Ammon's horn (tissue), 1 donor: Measurements from ENCODE around the gene MIOX.

Experiments used
- DNase-seq: peaks from one replicate; pipeline ENCODE4 v3.0.0-alpha.2; 2016; ENCODE audit warnings: low spot score

The MIOX gene

DNA sequence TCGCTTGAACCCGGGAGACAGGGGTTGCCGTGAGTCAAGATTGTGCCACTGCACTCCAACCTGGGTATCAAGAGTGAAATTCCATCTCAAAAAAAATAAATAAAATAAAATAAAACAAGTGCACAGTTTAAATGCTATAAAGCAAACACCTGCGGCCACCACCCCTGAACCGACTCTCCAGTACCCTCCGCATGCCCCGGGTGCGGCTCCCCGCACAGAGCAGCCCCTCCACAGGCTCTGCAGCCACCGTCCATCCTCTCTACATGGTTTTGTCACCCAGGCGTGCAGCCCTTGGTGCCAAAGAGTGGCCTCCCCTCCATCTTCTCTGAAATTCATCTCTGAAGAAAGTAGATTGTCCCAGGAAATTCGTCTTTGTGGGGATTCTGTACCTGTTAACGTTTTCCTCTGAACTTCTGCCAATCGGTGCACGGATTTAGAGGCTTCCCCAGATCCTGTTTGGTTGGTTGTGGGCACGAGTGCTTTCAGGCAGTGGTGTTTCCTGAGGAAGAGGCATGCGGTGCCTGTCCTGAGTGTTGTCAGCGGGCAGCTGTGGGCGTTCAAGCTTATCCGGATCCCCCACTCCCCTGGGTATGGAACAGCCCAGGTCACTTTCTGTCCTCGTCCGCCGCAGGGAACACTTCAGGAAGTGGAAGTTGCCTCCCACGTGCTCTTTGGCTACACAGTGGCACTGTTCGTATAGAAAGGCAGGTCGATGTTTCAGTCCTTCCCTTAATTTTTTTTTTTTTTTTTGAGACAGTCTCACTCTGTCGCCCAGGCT is 4.1 kb downstream of the MIOX start:
- no peak for DNase-seq

DNA sequence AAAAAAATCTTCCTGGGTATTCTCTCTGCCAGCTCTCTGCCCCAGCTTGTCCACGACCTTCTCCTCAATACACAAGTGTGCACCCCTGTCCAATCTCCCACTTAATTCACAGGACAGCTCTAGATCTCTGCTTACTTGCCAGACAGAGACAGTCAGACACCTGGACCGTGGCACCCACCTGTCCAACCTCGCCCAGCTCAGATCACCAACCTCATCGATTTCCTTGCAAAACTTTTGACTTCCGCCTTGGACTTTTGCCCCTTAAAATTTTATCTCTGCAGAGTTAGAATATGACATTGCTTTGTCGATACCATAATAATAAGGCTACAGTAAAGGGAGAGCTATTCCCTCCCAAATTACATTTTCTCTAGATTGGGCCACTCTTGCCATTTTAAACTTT is 10.4 kb downstream of the MIOX start:
- DNase-seq = no peak

DNA sequence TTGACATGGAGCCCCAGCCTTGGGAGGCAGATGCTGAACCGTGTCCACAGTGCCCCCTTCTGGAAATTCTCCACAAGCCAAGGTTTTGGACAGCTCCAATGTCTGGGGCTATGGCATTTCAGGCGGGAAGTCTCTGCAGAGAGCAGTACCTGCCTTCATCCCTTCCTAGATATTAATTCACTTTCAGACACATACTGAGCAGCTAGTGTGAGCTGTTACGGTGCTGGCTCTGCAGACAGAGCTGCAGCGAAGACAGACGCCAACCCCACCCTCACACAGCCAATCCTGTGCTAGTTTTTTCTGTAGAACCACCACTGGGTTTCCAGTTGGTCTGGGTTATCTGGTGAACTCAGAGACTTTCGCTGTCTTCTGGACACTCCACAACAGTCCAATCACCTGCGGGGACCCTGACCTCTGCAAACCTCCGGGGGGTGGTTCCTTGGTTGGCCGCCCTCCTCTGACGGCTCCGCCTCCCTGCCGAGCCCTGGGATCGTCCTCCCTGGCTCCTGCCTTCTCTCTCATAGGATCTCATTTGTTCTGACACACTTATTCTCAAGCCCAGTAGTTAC is 11.7 kb downstream of the MIOX start:
- DNase-seq = peak; percentile 75

DNA sequence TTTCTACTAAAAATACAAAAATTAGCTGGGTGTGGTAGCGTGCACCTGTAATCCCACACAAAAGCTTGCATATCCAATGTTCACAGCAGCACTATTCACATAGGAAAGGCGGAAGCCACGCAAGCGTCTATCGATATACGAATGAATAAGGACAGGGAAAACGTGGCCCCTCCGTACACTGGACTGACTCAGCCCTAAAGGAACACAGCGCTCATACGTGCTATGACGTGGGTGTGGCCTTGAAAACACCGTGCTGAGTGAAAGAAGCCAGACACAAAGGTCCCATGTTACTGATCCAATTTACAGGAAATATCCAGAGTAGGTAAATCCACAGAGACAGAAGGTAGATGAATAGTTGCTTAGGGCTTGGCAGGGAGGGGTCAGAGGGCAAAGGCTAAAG is 13.8 kb downstream of the MIOX start:
- DNase-seq = no peak

DNA sequence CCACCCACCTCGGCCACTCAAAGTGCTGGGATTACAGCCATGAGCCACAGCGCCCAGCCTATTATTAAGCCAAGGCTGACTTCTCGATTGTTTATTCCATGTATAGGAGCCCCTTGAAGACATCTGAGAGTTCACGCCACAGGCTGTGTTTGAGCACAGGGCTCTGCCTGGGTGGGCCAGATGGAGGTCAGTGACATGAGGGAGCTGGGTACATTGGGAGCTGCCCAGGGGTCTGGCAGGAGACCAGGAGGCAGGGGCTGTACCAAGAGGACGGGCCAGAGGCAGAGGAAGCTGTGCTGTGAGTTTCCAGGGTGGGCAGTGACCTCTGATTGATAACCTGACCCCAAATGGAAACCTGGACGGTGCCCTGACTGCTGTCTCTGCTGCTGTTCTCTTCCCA is 15.4 kb downstream of the MIOX start:
- no peak for DNase-seq

DNA sequence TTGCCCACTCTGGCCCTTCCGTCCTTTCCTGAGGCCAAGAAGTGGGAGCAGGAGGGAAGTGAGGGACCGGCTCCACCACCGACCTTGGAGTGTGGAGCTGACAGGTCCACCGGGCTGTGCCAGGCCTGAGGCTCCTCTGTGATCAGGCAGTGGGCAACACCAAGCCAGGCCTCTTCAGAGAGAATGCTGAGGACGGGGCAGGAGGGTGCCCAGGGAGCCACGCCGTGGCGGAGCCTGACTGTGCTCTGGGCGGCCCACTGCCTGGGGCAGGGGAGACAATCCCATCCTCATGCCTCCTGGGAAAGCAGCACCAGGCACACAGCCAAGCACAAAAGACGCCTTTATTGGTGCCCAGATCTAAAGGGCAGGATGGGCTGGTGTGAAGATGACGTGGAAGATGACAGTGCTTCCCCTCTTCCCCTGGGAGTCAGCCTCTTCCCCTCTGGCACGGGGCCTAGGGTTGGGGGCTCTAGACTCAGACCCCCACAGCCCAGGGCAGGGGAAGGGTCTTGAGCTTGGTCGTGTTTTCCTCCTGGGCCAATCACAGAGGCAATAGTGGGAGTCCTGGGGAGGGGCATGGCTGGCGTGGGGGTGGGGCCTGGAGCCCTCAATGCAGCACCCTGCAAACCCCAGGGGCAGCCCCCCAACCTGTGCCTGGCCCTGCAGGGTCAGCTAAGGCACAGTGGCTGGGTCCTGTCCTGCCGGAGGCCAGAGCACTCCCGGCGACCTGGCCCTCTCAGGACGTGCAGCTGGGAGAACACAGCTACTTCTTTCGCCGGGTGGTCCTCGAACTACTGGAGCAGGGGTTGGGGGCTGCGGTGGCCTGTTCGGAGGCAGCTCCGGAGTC is 16.2 kb downstream of the MIOX start:
- no peak for DNase-seq

DNA sequence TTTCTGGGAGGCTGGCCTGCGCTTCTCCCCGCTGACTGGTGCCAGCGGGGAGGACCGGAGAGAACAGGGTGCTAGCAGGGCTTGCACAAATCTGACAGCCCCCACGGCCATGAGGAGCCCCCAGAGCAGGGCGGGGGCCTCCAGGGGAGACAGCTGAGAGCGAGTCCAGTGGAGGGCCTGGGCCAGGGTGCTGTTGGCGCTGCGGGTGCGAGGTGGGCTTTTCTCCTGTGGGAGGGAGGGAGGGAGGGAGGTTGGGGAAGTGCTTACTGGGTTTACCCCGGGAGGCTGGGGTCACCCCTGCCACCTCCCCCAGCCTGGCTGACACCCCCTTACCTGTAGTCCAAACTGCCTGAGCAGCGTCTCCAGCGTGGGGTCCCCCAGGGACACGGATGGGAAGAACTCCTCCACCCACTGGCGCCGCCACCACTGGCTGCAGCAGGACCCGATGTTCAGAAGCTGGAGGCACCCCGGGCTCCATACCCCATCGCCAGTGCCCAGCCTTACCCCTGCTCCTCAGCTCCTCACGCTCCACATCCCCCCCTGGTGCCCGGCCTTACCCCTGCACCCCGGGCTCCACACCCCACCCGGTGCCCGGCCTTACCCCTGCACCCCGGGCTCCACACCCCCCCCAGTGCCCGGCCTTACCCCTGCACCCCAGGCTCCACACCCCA is 17.0 kb downstream of the MIOX start:
- no peak for DNase-seq

DNA sequence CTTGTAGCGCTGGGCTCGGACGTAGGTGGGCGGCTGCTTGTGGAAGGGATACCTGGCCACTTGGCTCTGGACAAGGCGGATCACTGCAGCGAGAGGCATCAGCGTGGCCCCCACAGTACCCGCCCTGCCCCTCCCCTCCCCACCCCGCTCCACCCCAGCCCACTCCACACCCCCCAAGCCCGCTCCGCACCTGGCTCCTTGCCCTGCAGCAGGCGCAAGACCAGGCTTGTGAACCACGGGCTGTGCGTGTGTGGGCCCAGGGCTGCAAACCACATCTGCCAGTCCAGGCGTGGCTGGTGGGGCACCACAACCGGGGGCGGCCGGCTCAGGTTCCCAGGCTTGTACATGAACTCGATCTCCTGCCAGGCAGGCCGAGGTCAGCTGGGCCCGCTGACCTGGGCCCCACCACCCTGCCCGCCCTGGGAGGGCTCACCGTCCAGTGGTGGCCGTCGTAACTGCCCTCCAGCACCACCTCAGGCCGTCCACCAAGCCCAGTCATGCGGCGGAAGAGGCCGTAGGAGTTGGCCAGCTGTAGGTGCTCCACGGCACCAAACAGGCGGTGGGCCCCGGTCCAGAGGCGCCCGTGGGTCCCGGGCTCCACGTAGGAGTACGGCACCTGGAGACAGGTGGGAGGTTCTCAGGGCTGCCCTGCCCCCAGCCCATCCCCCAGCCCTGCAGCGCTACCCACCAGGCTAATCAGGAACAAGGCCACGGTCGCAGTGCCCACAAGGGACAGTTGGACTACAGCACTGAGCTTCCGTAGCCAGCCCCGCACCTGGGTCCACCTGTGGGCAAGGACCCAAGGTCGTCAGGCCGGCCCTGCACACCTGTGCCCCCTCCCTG is 17.9 kb downstream of the MIOX start:
- no peak for DNase-seq

DNA sequence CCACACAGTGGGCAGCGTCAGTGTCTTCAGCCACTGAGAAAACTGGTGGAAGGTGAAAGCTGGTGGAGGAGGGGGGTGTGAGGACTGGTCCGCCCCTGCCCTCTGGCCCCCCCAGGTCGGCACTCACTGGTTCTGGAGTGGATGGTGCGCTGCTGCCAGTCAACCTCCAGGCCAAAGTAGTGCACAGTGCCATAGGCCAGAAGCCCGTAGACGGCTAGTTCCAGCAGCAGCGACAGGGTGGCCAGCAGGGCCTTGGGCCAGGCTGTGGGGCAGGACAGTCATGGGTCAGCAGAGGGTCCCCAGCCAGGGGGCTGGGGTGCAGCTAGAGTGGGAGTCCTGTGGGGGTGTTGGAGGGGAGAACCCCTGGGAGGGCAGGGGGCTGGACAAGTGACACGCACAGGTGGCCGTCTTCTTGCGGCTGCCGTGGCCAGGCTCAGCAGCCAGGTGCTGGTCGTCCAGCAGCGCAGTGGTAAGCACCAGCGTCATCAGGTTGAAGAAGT is 18.7 kb downstream of the MIOX start:
- DNase-seq = no peak

DNA sequence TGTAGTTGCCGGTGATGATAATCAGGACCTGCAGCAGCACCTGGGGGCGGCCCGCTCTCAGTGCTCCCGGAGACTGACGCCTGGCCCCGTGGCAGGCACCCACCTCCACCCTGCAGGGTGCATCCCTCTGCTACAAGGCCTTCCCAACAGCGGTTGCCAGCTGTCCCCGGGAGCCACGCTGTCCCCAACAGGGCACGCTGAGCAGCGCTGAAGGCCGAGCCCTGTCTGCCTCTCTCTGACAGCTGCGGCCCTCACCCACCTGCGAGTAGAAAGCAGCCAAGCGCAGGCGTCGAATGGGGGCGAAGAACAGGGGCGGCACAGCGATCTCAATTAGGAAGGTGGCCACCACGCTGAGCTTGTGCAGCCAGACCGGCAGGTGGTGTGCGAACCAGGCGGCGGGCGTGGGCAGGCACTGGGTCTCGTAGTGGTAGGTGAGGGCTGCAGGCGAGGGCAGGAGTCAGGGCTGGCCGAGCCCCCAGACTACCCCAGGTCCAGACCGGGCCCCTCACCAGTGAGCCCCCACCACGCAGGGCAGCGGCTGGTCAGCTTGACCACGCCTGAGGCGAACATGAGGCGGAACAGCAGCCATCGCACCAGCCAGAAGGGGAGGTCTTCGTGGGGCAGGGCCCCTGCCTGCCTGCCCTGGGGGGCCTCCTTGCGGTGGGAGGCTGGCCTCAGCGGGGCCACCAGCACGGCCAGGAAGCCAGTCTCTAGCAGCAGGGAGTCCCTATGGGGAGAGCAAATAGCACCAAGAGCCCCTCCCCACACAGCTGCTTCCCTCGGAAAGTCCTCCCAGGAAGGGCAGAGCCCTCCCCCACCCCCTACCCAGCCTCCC is 19.3 kb downstream of the MIOX start:
- DNase-seq = no peak

DNA sequence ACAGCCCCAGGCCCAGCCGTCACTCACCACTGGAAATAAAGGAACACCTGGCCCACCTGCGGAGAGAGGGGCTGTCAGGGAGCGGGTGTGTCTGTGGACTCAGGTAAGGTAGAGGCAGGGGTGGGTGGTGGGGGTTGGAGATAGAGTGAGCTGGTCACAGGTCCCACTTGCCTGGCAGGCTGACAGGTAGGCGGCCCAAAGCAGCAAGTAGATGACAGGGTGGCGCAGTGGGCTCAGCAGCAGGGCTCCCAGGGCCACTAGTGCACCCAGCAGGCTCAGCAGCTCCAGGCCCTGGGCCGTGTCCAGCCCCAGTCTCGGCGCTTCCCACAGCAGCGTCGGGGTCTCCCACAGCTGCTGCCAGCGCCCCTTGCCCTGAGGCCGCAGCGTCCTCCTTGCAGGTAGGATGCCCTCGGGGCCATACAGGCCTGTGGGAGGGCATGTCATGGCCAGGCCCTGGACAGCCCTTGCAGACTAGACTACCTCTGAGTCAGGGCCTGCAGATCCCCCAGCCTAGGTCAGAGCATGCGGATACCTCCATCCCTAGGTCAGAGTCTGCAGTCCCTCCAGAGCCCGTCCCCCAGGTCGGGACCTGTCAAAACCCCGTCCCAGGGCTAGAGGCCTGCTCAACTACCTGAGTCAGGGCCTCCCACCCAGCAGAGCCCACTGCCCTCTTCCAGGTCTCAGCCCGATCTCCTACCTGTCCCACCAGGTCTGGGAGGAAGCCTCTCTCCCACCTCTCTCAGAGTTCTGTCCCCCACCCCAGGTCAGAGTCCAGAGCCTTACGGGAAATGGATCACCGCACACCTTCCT is 20.2 kb downstream of the MIOX start:
- peak; percentile 34 for DNase-seq

DNA sequence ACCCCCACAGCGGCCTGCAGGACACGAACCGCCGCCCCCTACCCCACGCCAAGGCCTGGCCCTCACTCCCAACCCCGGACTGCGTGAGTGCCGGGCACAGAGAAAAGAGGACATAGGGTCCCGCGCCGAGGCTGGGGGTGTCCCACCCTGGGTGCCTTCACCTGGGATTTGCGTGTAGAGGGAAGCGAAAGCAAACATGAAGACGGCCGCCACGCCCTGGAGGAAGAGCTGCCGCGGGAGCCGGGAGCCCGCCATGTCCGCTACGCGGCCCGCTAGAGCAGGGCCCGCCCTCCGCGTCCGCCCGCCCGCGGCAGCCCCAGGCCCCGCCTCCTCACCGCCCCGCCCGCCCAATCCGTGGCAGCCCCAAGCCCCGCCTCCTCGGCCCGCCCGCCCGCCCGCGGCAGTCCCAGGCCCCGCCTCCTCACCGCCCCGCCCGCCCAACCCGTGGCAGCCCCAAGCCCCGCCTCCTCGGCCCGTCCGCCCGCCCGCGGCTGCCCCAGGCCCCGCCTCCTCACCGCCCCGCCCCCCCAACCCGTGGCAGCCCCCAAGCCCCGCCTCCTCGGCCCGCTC is 20.8 kb downstream of the MIOX start, which contains the start of gene LMF2:
Gene LMF2 (minus strand): TSS at position 282 of the 570 bp plus-strand sequence. CDS start 27 bp downstream, at position 255.
- DNase-seq = peak; percentile 96

DNA sequence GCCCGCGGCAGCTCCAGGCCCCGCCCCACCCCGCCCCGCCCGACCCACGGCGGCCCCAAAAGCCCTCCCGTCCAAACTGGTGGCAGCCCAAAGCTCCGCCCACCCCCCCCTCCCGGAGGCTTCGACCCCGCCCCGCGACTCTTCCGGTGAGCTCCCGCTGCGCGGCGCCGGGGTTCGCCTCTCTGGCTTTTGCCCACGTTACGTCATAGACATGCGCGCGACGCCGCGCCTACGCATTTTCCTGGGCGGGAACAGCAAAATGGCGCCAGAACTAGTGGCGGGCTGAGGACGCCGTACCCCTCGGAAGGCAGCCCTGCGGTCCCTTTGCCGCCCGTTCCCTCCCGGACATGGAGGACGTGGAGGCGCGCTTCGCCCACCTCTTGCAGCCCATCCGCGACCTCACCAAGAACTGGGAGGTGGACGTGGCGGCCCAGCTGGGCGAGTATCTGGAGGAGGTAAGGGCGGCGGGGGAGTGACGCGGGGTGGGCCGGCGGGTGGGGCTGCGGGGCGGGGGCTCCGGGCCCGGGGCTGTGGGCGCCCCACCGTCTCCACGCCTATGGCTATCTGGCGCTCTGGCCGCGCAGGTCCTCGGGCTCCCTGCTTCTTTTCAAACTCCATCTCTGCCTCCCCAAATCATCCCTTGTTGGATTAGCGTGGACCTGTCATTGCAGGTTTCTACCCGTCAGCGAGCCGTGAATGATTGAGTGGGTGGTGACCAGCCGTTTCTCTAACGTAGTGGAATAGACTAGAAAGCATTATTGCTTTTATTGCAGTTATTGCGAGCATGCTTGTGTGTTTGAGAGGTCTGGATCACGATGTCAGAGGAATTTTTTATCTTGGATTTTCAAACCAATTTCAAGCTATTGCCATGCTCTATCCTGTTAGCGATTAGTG is 21.6 kb downstream of the MIOX start, which contains the start of gene NCAPH2:
Gene NCAPH2 (plus strand): TSS at position 234 of the 894 bp plus-strand sequence. CDS start 114 bp downstream, at position 348.
- DNase-seq = no peak

DNA sequence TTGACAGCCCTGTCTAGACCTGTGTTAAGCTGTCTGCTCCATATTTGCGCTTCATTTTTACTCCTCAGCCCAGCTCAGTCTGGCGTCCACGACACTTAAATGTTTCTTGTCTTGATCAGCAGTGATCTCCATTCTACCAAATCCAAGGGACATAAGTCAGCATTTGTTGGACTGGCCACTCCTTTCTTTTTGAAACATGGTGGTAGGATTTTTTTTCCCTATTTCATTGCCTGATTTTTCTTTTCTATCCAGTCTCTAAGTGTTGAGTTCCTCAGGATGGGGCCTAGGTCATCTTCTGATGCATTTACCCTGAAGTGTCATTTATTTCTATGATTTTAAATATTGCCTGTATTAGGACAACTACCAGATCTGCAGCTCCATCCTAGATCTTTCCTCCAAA is 22.2 kb downstream of the MIOX start:
- DNase-seq = no peak

DNA sequence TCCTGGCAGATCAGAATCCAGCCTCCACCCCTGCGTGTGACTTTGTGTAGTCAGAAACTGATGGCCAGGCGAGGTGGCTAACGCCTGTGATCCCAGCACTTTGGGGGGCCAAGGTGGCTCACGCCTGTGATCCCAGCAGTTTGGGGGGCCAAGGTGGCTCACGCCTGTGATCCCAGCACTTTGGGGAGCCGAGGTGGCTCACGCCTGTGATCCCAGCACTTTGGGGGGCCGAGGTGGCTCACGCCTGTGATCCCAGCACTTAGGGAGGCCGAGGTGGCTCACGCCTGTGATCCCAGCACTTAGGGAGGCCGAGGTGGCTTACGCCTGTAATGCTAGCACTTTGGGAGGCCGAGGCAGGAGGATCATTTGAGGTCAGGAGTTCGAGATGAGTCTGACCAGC is 26.5 kb downstream of the MIOX start:
- no peak for DNase-seq

DNA sequence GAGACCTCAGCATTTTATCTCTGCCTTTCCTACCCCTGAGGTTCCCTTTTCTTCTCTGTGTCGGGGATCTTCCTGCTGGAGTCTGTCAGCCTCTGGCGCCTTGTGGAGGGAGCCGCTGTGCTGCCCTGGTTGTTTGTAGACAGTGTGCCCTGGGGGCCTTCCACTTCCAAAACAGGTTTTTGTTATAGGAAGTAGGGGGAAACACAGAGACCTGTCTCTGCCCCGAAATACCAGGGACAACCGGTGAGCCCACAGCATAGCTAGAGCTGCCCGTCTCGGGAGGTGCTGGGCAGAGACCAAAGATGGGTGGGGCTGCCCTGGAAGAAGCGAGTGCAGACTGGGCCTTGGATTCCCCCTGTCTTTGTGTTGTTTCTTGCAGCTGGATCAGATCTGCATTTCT is 29.4 kb downstream of the MIOX start:
- no peak for DNase-seq

DNA sequence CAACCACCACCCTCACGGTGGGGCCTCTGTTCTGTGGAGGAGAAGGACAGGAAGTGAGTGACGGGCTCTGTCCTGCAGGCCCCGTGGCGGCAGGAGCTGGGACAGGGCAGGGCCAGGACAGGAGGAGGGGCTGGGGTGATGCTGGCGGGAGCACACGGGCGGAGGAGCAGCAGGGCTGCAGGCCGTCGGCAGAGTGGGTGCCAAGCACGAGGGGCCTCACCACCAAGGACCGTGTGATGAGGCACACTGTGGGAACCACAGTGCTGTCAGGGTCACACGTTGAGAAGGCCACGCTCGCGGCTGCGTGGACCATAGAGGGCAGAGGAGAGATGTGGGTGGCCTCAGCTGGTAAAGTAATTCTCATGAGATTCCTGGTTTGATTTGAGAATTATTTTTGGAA is 30.2 kb downstream of the MIOX start:
- no peak for DNase-seq
